PFSK-1 (cell line): ENCODE measurements around the gene AHNAK2.

Experiments
- POLR2AphosphoS5 ChIP-seq: IDR thresholded peaks from 2 replicates; pipeline ENCODE4 v1.6.1; 2012; ENCODE audit warnings: low read depth, mild to moderate bottlenecking, control low read depth, low read length, moderate library complexity
- SIN3A ChIP-seq: IDR thresholded peaks from 2 replicates; pipeline ENCODE4 v1.6.1; 2012; ENCODE audit warnings: mild to moderate bottlenecking, low read length, moderate library complexity, borderline replicate concordance; ENCODE audit not compliant: insufficient read depth

- TF ChIP-seq SIN3A (no peak), POLR2AphosphoS5 (peak; percentile 21; the same call in 1 of the 2 replicates)
These were observed 28.0 kb upstream of the AHNAK2 start for GRCh38 chr14:105005929-105006830.
